ENCODE data around the gene LAMTOR2.

Gene LAMTOR2

GRCh38 chr1:156100205-156100995 lies 45.8 kb downstream of the LAMTOR2 start:
- TF ChIP-seq, protein P1, sequence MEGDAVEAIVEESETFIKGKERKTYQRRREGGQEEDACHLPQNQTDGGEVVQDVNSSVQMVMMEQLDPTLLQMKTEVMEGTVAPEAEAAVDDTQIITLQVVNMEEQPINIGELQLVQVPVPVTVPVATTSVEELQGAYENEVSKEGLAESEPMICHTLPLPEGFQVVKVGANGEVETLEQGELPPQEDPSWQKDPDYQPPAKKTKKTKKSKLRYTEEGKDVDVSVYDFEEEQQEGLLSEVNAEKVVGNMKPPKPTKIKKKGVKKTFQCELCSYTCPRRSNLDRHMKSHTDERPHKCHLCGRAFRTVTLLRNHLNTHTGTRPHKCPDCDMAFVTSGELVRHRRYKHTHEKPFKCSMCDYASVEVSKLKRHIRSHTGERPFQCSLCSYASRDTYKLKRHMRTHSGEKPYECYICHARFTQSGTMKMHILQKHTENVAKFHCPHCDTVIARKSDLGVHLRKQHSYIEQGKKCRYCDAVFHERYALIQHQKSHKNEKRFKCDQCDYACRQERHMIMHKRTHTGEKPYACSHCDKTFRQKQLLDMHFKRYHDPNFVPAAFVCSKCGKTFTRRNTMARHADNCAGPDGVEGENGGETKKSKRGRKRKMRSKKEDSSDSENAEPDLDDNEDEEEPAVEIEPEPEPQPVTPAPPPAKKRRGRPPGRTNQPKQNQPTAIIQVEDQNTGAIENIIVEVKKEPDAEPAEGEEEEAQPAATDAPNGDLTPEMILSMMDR (IDR thresholded peaks at IDR 0.05; ENCODE audit: insufficient read depth, missing control alignments), result no peak
- DNase-seq (ENCODE audit: insufficient read length, low spot score), result no peak
- FAIRE-seq, result no peak

GRCh38 chr1:156101880-156102279 lies 47.3 kb downstream of the LAMTOR2 start:
- TF ChIP-seq, protein P1 (IDR thresholded peaks at IDR 0.05; ENCODE audit: insufficient read depth, missing control alignments), result no peak
- FAIRE-seq (no peak), DNase-seq (ENCODE audit: insufficient read length, low spot score) (no peak)

- TF ChIP-seq, protein P1 (IDR thresholded peaks at IDR 0.05; ENCODE audit: insufficient read depth, missing control alignments), result no peak
- DNase-seq (ENCODE audit: insufficient read length, low spot score) (no peak), FAIRE-seq (no peak)
Measured at GRCh38 chr1:156102633-156103511, 48.3 kb downstream of the LAMTOR2 start.

DNA sequence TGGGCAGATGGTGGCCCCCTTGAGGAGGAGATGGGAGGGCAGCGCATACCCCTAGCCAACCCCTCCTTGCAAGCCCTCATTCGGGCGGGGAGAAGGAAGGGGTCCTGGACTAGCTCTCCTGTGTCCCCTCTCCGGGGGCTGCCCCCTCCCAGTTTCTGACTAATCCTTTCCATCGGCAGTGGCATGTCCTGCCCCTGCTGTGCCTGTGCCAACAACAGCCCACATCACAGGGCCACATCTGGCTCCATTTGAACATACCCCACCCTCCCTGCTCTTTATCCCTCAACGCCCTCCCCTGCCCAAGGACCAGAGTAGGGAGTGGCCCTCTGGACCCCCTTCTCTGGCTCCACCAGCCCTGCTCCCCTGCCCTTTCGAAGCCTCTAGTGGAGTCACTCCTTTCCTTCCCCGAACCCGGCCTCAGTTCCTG lies 49.0 kb downstream of the LAMTOR2 start:
- TF ChIP-seq, protein P1 (IDR thresholded peaks at IDR 0.05; ENCODE audit: insufficient read depth, missing control alignments), result no peak
- FAIRE-seq (no peak), DNase-seq (ENCODE audit: insufficient read length, low spot score) (no peak)

- FAIRE-seq (no peak), DNase-seq (ENCODE audit: insufficient read length, low spot score) (no peak)
- TF ChIP-seq, protein P1 (IDR thresholded peaks at IDR 0.05; ENCODE audit: insufficient read depth, missing control alignments), result no peak
Measured at GRCh38 chr1:156104065-156104810, 49.7 kb downstream of the LAMTOR2 start.

DNA sequence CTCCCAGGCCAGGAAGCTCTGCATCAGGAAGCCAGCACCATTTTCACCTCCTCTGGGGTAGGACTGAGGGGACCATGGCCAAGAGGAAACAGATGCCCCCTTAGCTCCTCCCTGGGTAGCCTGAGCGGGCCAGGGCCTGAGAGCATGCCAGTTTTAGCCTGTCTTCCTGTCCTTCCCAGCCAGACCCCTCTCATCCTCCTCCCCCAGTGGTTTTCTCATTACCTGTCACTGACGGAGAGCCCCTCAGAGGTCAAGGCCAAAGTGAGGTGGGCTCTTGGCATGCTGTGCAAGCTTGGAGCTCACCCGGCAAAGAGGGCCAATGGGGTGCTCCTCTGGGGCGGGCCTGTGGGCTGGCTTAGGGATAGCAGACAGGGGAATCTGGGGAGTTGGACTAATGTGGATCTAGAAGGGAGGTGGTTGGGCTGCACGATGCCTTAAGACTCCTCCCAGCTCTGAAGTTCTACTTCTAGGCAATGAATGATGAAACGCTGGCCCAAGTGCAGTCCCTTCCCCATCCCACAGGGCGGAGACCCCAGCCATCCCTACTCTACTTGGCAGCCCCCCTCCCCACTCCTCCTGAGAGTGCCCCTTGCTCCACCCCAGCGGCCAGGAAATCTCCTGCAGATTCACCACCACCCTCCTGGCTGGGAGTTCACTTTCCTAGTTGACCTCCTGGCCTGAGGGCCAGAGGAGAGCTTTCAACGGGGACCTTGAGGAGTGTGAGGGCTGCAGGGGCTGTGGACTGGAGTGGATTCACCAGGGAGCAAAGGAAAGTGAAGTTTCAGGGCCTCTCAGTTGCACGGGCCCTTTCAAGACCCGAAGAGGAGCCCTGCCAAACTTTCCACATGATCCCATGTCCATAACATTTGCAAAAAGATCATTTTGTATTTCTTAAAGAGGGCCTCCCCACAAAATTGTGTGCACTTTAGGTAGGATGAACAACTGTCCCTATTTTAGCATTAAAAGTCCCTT lies 50.6 kb downstream of the LAMTOR2 start:
- FAIRE-seq (no peak), DNase-seq (ENCODE audit: insufficient read length, low spot score) (no peak)
- TF ChIP-seq, protein P1 (IDR thresholded peaks at IDR 0.05; ENCODE audit: insufficient read depth, missing control alignments), result no peak

Data from D721Med (cell line).